Vagina (tissue), 2 donors: ENCODE measurements around the gene VSIR. TPM values are rescaled to one million over a fixed set of nuclear protein-coding genes. Genes with fewer than 3 reads are reported as not detected.

Experiments
- DNase-seq, 2 donors: peaks; one replicate each; pipeline ENCODE4 v3.0.0-alpha.2; 2017; ENCODE audit errors: extremely low spot score in 2 of 2
- H3K27ac ChIP-seq: fragments of 200-600 bp; sonication (generic); one replicate; pipeline ENCODE4 v1.5.1; 2019
- H3K27me3 ChIP-seq: fragments of 200-600 bp; sonication (generic); one replicate; pipeline ENCODE4 v1.5.1; 2019
- H3K36me3 ChIP-seq, 2 donors: fragments of 200-600 bp; sonication (generic); one replicate each; pipeline ENCODE4 v1.5.1; 2017 to 2019
- H3K4me1 ChIP-seq: fragments of 200-600 bp; sonication (generic); one replicate; pipeline ENCODE4 v1.5.1; 2019
- H3K4me3 ChIP-seq, 2 donors: fragments of 200-600 bp; sonication (generic); 1 replicate in 1 of 2; 2 replicates in 1 of 2; pipeline ENCODE4 v1.5.1; 2016 to 2019
- H3K9me3 ChIP-seq: fragments of 200-600 bp; sonication (generic); one replicate; pipeline ENCODE4 v1.5.1; 2019
- CTCF ChIP-seq, 3 experiments: fragments of 450-650 bp in 2 of 3; fragments of 200-600 bp in 1 of 3; sonication (generic) in 1 of 3; IDR thresholded peaks; one replicate each; pipeline ENCODE4 v1.5.1; 2017 to 2019; ENCODE audit warnings: antibody characterized with exemption in 3 of 3, mild to moderate bottlenecking in 2 of 3, moderate library complexity in 2 of 3
- POLR2A ChIP-seq, 2 donors: fragments of 450-650 bp; IDR thresholded peaks; one replicate each; pipeline ENCODE4 v1.6.1; 2017; ENCODE audit warnings: antibody characterized with exemption in 2 of 2, mild to moderate bottlenecking in 2 of 2, moderate library complexity in 2 of 2
- POLR2AphosphoS5 ChIP-seq, 2 donors: sonication (generic); formaldehyde crosslinking; IDR thresholded peaks; one replicate each; pipeline ENCODE4 v1.9.0; 2017; ENCODE audit warnings: antibody characterized with exemption in 2 of 2, mild to moderate bottlenecking in 2 of 2, low read depth in 1 of 2; ENCODE audit not compliant: insufficient read depth in 1 of 2
- intact Hi-C: fragments of 100-400 bp; cut with DNase I; formaldehyde crosslinking; loops from one replicate; pipeline ENCODE4 v1.15.1; 2023
- total RNA-seq: library from RNA; depleted of rRNA; stranded (reverse); fragments of >200 nt; gene quantifications from one replicate; pipeline ENCODE4 v1.2.3, GENCODE V29; 2016

The VSIR gene
- total RNA-seq, 1 donor from 2014 or later, result 96.5 TPM

GRCh38 chr10:71757399-71757922 is 15.9 kb downstream of the VSIR start:
- no peak overlapping the region for H3K4me3 ChIP-seq
- H3K36me3 ChIP-seq, result peaks cover 0 to 40% of the 10 kb centered on the region in 2 donors
- peaks cover 89% of the 10 kb centered on the region for H3K4me1 ChIP-seq
- peak overlapping the region; percentile 70 for H3K27ac ChIP-seq
- no peaks in the 10 kb centered on the region for H3K9me3 ChIP-seq
- intact Hi-C loops, result no loop called here
- H3K27me3 ChIP-seq, result no peaks in the 10 kb centered on the region
- no peak for TF ChIP-seq POLR2A (IDR thresholded peaks at IDR 0.05)
- no peak for TF ChIP-seq CTCF (IDR thresholded peaks at IDR 0.05)
- TF ChIP-seq POLR2AphosphoS5 (IDR thresholded peaks at IDR 0.05; ENCODE audit: insufficient read depth in 1 of 2, low read depth in 1 of 2), result no peak
- no peak for DNase-seq

- TF ChIP-seq POLR2A (IDR thresholded peaks at IDR 0.05), result no peak
- TF ChIP-seq POLR2AphosphoS5 (IDR thresholded peaks at IDR 0.05; ENCODE audit: insufficient read depth in 1 of 2, low read depth in 1 of 2), result peak in 1 of 2 donors; percentile 11
- intact Hi-C loops, result no loop called here
- no peak for DNase-seq
- H3K4me1 ChIP-seq, result peaks cover 82% of the 10 kb centered on the region
- H3K4me3 ChIP-seq, result no peak overlapping the region
- no peaks in the 10 kb centered on the region for H3K27me3 ChIP-seq
- peak overlapping the region; percentile 70 for H3K27ac ChIP-seq
- no peaks in the 10 kb centered on the region for H3K9me3 ChIP-seq
- H3K36me3 ChIP-seq, result peaks cover 0 to 42% of the 10 kb centered on the region in 2 donors
Observed at GRCh38 chr10:71756311-71757191, 16.8 kb downstream of the VSIR start.

GRCh38 chr10:71755179-71755879 is 18.0 kb downstream of the VSIR start:
- TF ChIP-seq POLR2AphosphoS5 (IDR thresholded peaks at IDR 0.05; ENCODE audit: insufficient read depth in 1 of 2, low read depth in 1 of 2) (no peak), CTCF (IDR thresholded peaks at IDR 0.05) (no peak), POLR2A (IDR thresholded peaks at IDR 0.05) (no peak)
- Histone ChIP-seq H3K27me3 (no peaks in the 10 kb centered on the region), H3K4me1 (peaks cover 75% of the 10 kb centered on the region), H3K36me3 (peaks cover 0 to 42% of the 10 kb centered on the region in 2 donors), H3K27ac (peak overlapping the region; percentile 66), H3K4me3 (no peak overlapping the region), H3K9me3 (no peaks in the 10 kb centered on the region)
- DNase-seq, result no peak
- intact Hi-C loops, result no loop called here

GRCh38 chr10:71754562-71754961 is 18.8 kb downstream of the VSIR start:
- Histone ChIP-seq H3K27me3 (no peaks in the 10 kb centered on the region), H3K36me3 (peaks cover 0 to 45% of the 10 kb centered on the region in 2 donors), H3K4me1 (peaks cover 82% of the 10 kb centered on the region), H3K9me3 (no peaks in the 10 kb centered on the region), H3K4me3 (no peak overlapping the region), H3K27ac (peak overlapping the region; percentile 66)
- no peak for DNase-seq
- TF ChIP-seq POLR2AphosphoS5 (IDR thresholded peaks at IDR 0.05; ENCODE audit: insufficient read depth in 1 of 2, low read depth in 1 of 2) (no peak), POLR2A (IDR thresholded peaks at IDR 0.05) (no peak), CTCF (IDR thresholded peaks at IDR 0.05) (no peak)
- intact Hi-C loops, result no loop called here

GRCh38 chr10:71753960-71754505 is 19.3 kb downstream of the VSIR start:
- TF ChIP-seq CTCF (IDR thresholded peaks at IDR 0.05) (no peak), POLR2A (IDR thresholded peaks at IDR 0.05) (no peak), POLR2AphosphoS5 (IDR thresholded peaks at IDR 0.05; ENCODE audit: insufficient read depth in 1 of 2, low read depth in 1 of 2) (no peak)
- peak overlapping the region; percentile 13 for H3K27ac ChIP-seq
- peaks cover 0 to 41% of the 10 kb centered on the region in 2 donors for H3K36me3 ChIP-seq
- H3K4me3 ChIP-seq, result no peak overlapping the region
- DNase-seq, result no peak
- intact Hi-C loops, result no loop called here
- no peaks in the 10 kb centered on the region for H3K27me3 ChIP-seq
- no peaks in the 10 kb centered on the region for H3K9me3 ChIP-seq
- peaks cover 82% of the 10 kb centered on the region for H3K4me1 ChIP-seq
